D721Med (cell line): Measurements from ENCODE around the gene HARS1.
"Not testable (repeated sequence)": the region's sequence is repeated elsewhere in the genome, so short reads cannot be mapped to it uniquely, and the experiment has no call there.

ENCODE experiments used
- DNase-seq: peaks from one replicate; pipeline ENCODE4 v3.0.0; 2011; ENCODE audit warnings: low spot score; ENCODE audit not compliant: insufficient read length
- FAIRE-seq: peaks from 2 replicates; lab custom pipeline; 2011; peaks lifted over from hg19 to GRCh38; lab: Jason Lieb, UNC
- CTCF ChIP-seq: IDR thresholded peaks from 2 replicates; pipeline ENCODE4 v1.5.1; 2012; ENCODE audit warnings: mild to moderate bottlenecking, control low read depth; ENCODE audit not compliant: insufficient read depth; ENCODE audit errors: missing control alignments

Gene HARS1

GRCh38 chr5:140690941-140691924, at the start of gene HARS1, which contains the start of gene HARS2:
TSS of gene HARS1 (minus strand) at chr5:140691370. CDS start at chr5:140691304, 66 bp downstream.
TSS of gene HARS2 (plus strand) at chr5:140691455. CDS start at chr5:140691649, 194 bp downstream.
- FAIRE-seq (no peak), DNase-seq (peak; percentile 92)

GRCh38 chr5:140737486-140737885, 46.3 kb upstream of the HARS1 start:
- TF ChIP-seq CTCF, result no peak
- no peak for FAIRE-seq
- DNase-seq, result no peak

More at GRCh38 chr5:140690941-140691924, at the start of gene HARS1, which contains the start of gene HARS2:
- TF ChIP-seq CTCF, result no peak

- no peak for DNase-seq
Observed at GRCh38 chr5:140734354-140734753, 43.2 kb upstream of the HARS1 start.

GRCh38 chr5:140733098-140733497, 41.9 kb upstream of the HARS1 start:
- no peak for TF ChIP-seq CTCF
- FAIRE-seq (no peak), DNase-seq (no peak)

More at GRCh38 chr5:140734354-140734753, 43.2 kb upstream of the HARS1 start:
- TF ChIP-seq CTCF, result no peak
- no peak for FAIRE-seq

GRCh38 chr5:140725799-140726471, 34.8 kb upstream of the HARS1 start:
- no peak for FAIRE-seq
- TF ChIP-seq CTCF, result no peak
- DNase-seq, result no peak

GRCh38 chr5:140721395-140721794, 30.2 kb upstream of the HARS1 start:
- FAIRE-seq, result not testable (repeated sequence)

GRCh38 chr5:140720738-140721137, 29.6 kb upstream of the HARS1 start:
- FAIRE-seq, DNase-seq: not testable (repeated sequence)

More at GRCh38 chr5:140721395-140721794, 30.2 kb upstream of the HARS1 start:
- not testable (repeated sequence) for DNase-seq
